Common myeloid progenitor, CD34-positive (primary cell): ENCODE measurements around the gene WNT7A.

Experiments used
- CTCF ChIA-PET: fragments of 350-600 bp; sonication (Branson Sonifier 250); formaldehyde crosslinking; loops from one replicate; lab custom pipeline; 2021; ENCODE audit warnings: antibody characterized with exemption; lab: Charles Lee
- POLR2A ChIA-PET: fragments of 350-600 bp; sonication (Branson Sonifier 250); formaldehyde crosslinking; loops from one replicate; lab custom pipeline; 2021; ENCODE audit warnings: antibody characterized with exemption; lab: Charles Lee
- DNase-seq, 3 donors: peaks; one replicate each; pipeline versions ENCODE4 v3.0.0 to v3.0.0-alpha.2; 2013
- H3K27ac ChIP-seq, 2 experiments: 1 replicate in 1 of 2; 2 replicates in 1 of 2; pipeline ENCODE4 v1.7.0; 2013; ENCODE audit warnings: inconsistent platforms in 2 of 2, low read length in 2 of 2, mild to moderate bottlenecking in 2 of 2, low read depth in 1 of 2, moderate library complexity in 1 of 2; ENCODE audit not compliant: severe bottlenecking in 2 of 2, insufficient read depth in 1 of 2, poor library complexity in 1 of 2
- H3K27me3 ChIP-seq, 5 experiments: replicated peaks in 2 of 5; 1 replicate in 3 of 5; 2 replicates in 2 of 5; pipeline versions ENCODE4 v1.6.1 to v1.7.0; 2013; ENCODE audit warnings: low read length in 4 of 5, mild to moderate bottlenecking in 2 of 5, moderate library complexity in 2 of 5, inconsistent platforms in 1 of 5; ENCODE audit not compliant: insufficient read depth in 5 of 5, control insufficient read depth in 4 of 5
- H3K36me3 ChIP-seq, 4 experiments: 1 replicate in 2 of 4; 2 replicates in 2 of 4; pipeline versions ENCODE4 v1.6.1 to v1.7.0; 2013; ENCODE audit warnings: low read length in 3 of 4, control low read depth in 1 of 4, mild to moderate bottlenecking in 1 of 4; ENCODE audit not compliant: control insufficient read depth in 4 of 4, insufficient read depth in 4 of 4
- H3K4me1 ChIP-seq, 4 experiments: 1 replicate in 3 of 4; 2 replicates in 1 of 4; pipeline versions ENCODE4 v1.6.1 to v1.7.1; 2013; ENCODE audit warnings: low read length in 3 of 4, mild to moderate bottlenecking in 3 of 4, control low read depth in 1 of 4, inconsistent platforms in 1 of 4, moderate library complexity in 1 of 4; ENCODE audit not compliant: control insufficient read depth in 4 of 4, insufficient read depth in 4 of 4; ENCODE audit errors: control extremely low read depth in 1 of 4
- H3K4me3 ChIP-seq, 7 experiments: 1 replicate in 4 of 7; 2 replicates in 3 of 7; pipeline versions ENCODE4 v1.5.1 to v1.7.0; 2013; ENCODE audit warnings: mild to moderate bottlenecking in 7 of 7, low read length in 6 of 7, moderate library complexity in 6 of 7, inconsistent platforms in 2 of 7, low read depth in 2 of 7, control low read depth in 1 of 7; ENCODE audit not compliant: insufficient read depth in 4 of 7, control insufficient read depth in 1 of 7; ENCODE audit errors: extremely low read depth in 1 of 7
- H3K9me3 ChIP-seq, 5 experiments: 1 replicate in 4 of 5; 2 replicates in 1 of 5; pipeline versions ENCODE4 v1.6.1 to v1.7.1; 2013; ENCODE audit warnings: low read length in 4 of 5, mild to moderate bottlenecking in 2 of 5, inconsistent platforms in 1 of 5, low read depth in 1 of 5, moderate library complexity in 1 of 5; ENCODE audit not compliant: control insufficient read depth in 4 of 5, insufficient read depth in 2 of 5; ENCODE audit errors: control extremely low read depth in 1 of 5
- WGBS: methylation state at CpG from one replicate; pipeline ENCODE4 v1.1.5; 2013; ENCODE audit not compliant: insufficient coverage; 5-methylcytosine and 5-hydroxymethylcytosine counted together

WNT7A gene

DNA sequence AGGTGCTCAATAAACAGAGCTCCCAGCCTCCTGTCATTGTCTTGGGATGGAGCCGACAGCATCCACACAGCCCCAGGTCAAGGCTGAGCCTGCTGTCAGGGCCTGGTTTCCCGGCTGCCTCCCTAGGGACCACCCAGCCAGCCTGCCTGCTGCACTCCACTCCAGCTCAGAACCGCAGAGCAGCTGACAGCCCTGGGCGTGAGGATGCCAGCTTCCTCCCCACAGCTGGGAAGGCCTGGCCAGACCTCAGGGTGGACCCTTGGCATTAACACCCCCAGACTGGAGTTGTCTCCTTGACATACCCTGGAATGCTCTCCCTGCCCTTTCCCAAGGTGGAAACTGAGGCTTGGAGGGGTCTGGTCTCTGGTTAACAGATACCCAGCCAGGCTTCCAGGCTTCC is 112.0 kb downstream of the WNT7A start:
- H3K4me3 ChIP-seq, result no peak overlapping the region
- no peak for DNase-seq
- H3K4me1 ChIP-seq, result peaks cover 0 to 19% (median 6%) of the 10 kb centered on the region in 4 experiments
- H3K36me3 ChIP-seq, result no peaks in the 10 kb centered on the region
- CTCF ChIA-PET, result interaction anchor here (0.8 kb wide), 1 partner anchor 16 kb away, joined by 3 read pairs; no protein-coding TSS in a partner anchor
- POLR2A ChIA-PET, result no interaction called here
- no peaks in the 10 kb centered on the region for H3K27me3 ChIP-seq
- H3K9me3 ChIP-seq, result peaks cover 0 to 2% (median 0%) of the 10 kb centered on the region in 5 experiments
- WGBS, result 91% methylated on average over 4 of the region's 4 CpGs
- no peak overlapping the region for H3K27ac ChIP-seq

DNA sequence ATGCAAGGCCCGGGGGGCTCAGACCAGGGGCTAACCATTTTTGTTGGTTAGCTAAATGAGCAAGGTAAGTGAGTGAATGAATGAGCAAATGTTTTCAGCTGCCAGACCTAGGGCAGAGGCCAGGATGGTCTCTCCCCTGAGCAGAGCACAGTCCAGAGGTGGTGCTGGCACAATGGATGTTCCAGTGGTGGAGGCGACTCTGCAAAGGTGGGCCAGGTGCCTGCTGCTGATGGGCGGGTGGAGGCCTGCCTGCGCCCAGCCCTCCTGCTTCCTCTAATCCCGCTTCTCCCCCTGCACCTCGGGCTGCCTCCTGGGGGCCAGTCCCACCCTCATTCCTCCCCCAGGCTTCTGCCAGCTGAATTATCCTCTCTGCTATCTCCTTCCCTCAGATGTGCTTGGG is 112.8 kb downstream of the WNT7A start:
- 91% methylated on average over 6 of the region's 6 CpGs for WGBS
- H3K4me1 ChIP-seq, result peaks cover 0 to 19% (median 6%) of the 10 kb centered on the region in 4 experiments
- no peak overlapping the region for H3K27ac ChIP-seq
- ChIA-PET CTCF (no interaction called here), POLR2A (no interaction called here)
- no peak overlapping the region for H3K4me3 ChIP-seq
- no peaks in the 10 kb centered on the region for H3K36me3 ChIP-seq
- no peak for DNase-seq
- H3K27me3 ChIP-seq, result no peaks in the 10 kb centered on the region
- H3K9me3 ChIP-seq, result peaks cover 0 to 8% (median 0%) of the 10 kb centered on the region in 5 experiments
